Activated naive CD4-positive, alpha-beta T cell treated with anti-CD3 and anti-CD28 coated beads for 36 hours (primary cell): ENCODE measurements around the gene TMEM121. TPM values are rescaled to one million over a fixed set of nuclear protein-coding genes. Genes with fewer than 3 reads are reported as not detected.

Experiments used
- CTCF ChIA-PET: fragments of 350-600 bp; sonication (Branson Sonifier 250); formaldehyde crosslinking; loops from one replicate; lab custom pipeline; 2021; ENCODE audit warnings: antibody characterized with exemption; lab: Charles Lee
- DNase-seq: peaks from one replicate; pipeline ENCODE4 v3.0.0-alpha.2; 2020
- H3K27ac Mint-ChIP-seq: one replicate; pipeline ENCODE4 v1.8.0; 2021; ENCODE audit warnings: mild to moderate bottlenecking, mixed read lengths
- H3K27me3 Mint-ChIP-seq: one replicate; pipeline ENCODE4 v1.8.0; 2021; ENCODE audit warnings: low read depth, mixed read lengths
- H3K36me3 Mint-ChIP-seq: one replicate; pipeline ENCODE4 v1.8.0; 2021; ENCODE audit warnings: low read depth, mixed read lengths
- H3K4me1 Mint-ChIP-seq: one replicate; pipeline ENCODE4 v1.8.0; 2021; ENCODE audit warnings: low read depth, mixed read lengths
- H3K4me3 Mint-ChIP-seq: one replicate; pipeline ENCODE4 v1.8.0; 2021; ENCODE audit warnings: mild to moderate bottlenecking, moderate library complexity, mixed read lengths
- H3K9me3 Mint-ChIP-seq: one replicate; pipeline ENCODE4 v1.8.0; 2021; ENCODE audit warnings: mixed read lengths
- intact Hi-C: fragments of 100-400 bp; cut with micrococcal nuclease; formaldehyde crosslinking; loops from one replicate; pipeline ENCODE4 v1.15.1; 2023
- total RNA-seq, 2 experiments: library from RNA; stranded (reverse); gene quantifications; one replicate each; pipeline ENCODE4 v1.2.3, GENCODE V29; 2021

TMEM121 gene
- total RNA-seq, 2 experiments from 2014 or later: 6.5 to 9.3 TPM

DNA sequence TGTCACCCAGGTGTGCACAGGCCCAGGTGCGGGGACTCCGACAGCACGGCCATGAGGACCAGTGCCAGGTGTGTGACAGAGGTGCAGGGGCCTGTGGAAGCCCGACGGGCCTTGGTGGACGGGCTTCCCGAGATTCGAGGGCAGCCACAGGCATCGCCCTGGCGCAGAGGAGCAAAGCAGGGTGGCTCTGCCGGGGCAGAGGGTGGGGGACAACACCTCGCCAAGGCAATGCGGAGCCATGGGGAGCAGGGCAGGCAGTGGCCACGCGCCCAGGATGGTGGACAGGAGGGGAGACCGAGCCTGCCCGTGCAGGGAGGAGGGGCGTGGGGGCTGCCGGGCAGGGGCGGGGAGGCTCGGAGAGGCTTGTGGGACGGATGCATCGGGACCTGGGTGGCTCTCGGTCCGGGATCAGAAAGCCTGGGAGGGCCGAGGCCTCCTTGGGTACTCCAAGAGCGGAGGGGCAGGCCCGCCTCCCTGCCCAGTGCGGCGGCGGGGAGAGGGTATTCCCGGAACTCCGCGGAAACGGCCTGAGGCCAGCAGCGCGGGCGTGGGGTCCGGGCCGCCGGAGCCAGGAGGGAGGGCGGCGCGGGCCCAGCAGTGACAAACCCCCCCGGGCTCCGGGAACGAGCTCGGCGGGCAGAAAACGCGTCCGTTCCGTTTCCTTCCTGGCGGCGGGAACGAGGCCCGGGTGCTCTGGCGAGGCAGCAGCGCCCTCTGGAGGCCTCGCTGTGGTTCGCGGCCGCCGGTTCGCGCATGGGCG lies 1.6 kb downstream of the TMEM121 start:
- CTCF ChIA-PET: interaction anchor here (0.6 to 2.1 kb wide), 5 partner anchors 36 to 157 kb away, joined by 3 to 8 read pairs (median 4); no protein-coding TSS in a partner anchor
- peak; percentile 85 for DNase-seq
- Mint-ChIP-seq H3K4me1 (peaks cover 21% of the 10 kb centered on the region), H3K36me3 (peaks cover 2% of the 10 kb centered on the region), H3K27ac (no peak overlapping the region), H3K27me3 (peaks cover 9% of the 10 kb centered on the region), H3K9me3 (no peaks in the 10 kb centered on the region), H3K4me3 (peak overlapping the region; percentile 79)
- intact Hi-C loops: loop anchor here (1.0 kb wide), 4 partner anchors 37 to 157 kb away; partner anchors contain the start of gene TEDC1

DNA sequence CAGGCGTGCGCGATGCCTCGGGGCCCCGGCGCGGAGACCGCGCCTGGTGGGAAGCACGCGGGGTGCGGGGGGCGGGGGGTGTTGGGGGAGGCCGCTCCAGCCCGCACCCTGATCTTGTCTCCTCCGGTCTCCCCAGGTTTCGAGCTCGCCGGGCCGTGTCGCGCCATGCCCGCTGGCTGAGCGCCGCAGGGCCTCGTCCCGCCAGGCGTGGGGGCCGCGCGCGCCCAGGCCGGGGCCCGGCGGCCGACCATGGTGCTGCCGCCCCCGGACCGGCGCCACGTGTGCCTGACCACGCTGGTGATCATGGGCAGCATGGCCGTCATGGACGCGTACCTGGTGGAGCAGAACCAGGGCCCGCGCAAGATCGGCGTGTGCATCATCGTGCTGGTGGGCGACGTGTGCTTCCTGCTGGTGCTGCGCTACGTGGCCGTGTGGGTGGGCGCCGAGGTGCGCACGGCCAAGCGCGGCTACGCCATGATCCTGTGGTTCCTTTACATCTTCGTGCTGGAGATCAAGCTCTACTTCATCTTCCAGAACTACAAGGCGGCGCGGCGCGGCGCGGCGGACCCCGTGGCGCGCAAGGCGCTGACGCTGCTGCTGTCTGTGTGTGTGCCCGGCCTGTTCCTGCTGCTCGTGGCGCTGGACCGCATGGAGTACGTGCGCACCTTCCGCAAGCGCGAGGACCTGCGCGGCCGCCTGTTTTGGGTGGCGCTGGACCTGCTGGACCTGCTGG lies 2.4 kb downstream of the TMEM121 start:
- intact Hi-C loops: loop anchor here (1.0 kb wide), 3 partner anchors 37 to 157 kb away; partner anchors contain the start of gene TEDC1
- Mint-ChIP-seq H3K27ac (peak overlapping the region; percentile 85), H3K9me3 (no peaks in the 10 kb centered on the region), H3K4me3 (peak overlapping the region; percentile 80), H3K36me3 (peaks cover 2% of the 10 kb centered on the region), H3K27me3 (peaks cover 7% of the 10 kb centered on the region), H3K4me1 (peaks cover 21% of the 10 kb centered on the region)
- CTCF ChIA-PET: interaction anchor here (0.6 to 2.1 kb wide), 5 partner anchors 37 to 158 kb away, joined by 3 to 8 read pairs (median 4); no protein-coding TSS in a partner anchor
- DNase-seq: peak; percentile 26

DNA sequence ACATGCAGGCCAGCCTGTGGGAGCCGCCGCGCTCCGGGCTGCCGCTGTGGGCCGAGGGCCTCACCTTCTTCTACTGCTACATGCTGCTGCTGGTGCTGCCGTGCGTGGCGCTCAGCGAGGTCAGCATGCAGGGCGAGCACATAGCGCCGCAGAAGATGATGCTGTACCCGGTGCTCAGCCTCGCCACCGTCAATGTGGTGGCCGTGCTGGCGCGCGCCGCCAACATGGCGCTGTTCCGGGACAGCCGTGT lies 2.9 kb downstream of the TMEM121 start:
- Mint-ChIP-seq H3K27ac (peak overlapping the region; percentile 85), H3K4me3 (peak overlapping the region; percentile 80), H3K36me3 (peaks cover 2% of the 10 kb centered on the region), H3K27me3 (peaks cover 7% of the 10 kb centered on the region), H3K9me3 (no peaks in the 10 kb centered on the region), H3K4me1 (peaks cover 21% of the 10 kb centered on the region)
- CTCF ChIA-PET: interaction anchor here (1.4 to 1.6 kb wide), 2 partner anchors 48 to 111 kb away, joined by 4 read pairs; no protein-coding TSS in a partner anchor
- DNase-seq: no peak
- intact Hi-C loops: no loop called here

DNA sequence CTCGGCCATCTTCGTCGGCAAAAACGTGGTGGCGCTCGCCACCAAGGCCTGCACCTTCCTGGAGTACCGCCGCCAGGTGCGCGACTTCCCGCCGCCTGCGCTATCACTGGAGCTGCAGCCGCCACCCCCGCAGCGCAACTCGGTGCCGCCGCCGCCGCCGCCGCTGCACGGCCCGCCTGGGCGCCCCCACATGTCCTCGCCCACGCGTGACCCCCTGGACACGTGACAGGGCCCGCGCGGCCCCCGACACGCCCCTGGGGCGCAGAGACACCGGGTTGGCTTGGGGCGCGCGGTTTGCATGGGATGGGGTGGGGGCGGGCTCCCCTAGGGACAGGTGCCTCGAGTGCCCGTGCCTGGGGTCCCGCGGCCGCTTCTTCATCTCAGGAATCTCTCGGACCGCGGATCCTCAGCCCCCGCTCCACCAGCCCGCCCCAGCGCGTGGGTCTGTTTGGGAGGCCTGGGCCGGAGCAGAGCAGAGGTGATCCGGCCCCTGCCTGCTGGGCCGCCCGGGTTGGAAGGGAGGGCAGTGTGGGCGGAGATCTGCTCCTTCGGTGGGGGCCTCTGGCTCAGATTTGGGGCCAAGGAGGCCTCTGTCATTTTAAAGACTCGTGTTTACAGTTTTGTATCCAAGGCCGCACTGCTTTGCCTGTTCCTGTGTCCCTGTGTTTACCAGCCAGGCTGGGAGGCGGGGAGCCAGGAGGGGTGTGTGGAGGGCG lies 3.3 kb downstream of the TMEM121 start:
- peaks cover 21% of the 10 kb centered on the region for H3K4me1 Mint-ChIP-seq
- CTCF ChIA-PET: interaction anchor here (1.4 to 1.6 kb wide), 2 partner anchors 49 to 111 kb away, joined by 4 read pairs; no protein-coding TSS in a partner anchor
- H3K36me3 Mint-ChIP-seq: peaks cover 2% of the 10 kb centered on the region
- H3K27ac Mint-ChIP-seq: peak overlapping the region; percentile 85
- peak; percentile 56 for DNase-seq
- no peaks in the 10 kb centered on the region for H3K9me3 Mint-ChIP-seq
- intact Hi-C loops: no loop called here
- peaks cover 3% of the 10 kb centered on the region for H3K27me3 Mint-ChIP-seq
- peak overlapping the region; percentile 80 for H3K4me3 Mint-ChIP-seq

DNA sequence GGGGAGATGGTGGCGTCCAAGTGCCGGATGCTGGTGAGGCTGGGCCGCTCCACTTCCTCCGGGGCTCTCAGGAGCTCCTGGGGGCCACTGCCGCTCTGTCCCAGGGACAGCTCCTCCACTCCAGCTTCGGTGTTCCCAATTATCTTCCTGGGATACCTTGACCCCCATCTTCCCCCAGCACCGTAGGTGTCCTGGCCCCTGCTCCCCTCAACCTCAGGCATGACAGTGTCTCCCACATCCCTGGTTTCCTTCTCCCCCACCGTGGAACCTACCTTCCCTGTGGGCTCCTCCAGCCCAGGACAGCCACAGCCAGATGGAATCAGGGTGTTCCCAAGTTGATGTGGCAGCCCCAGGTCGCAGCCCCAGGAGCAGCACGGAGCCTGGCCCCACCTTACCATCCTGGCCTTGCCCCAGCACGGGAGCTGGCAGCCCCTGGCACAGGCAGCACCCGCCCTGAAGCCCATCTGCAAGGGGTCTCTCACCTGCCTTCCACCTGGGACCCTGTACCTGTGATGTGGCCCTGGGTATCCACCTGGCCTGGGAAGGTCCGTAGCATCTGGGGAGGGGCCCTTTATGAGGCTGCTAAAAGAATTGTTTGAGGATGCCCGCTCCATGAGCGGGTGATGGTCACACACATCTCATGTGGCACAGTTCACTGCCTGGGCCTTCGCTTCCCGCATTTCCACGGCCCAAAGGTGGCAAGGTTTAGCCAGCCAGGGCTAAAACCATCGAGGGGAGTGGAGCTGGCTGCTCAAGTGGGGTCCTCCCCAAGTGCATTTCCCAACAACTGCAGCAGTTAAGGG lies 4.1 kb downstream of the TMEM121 start:
- intact Hi-C loops: no loop called here
- CTCF ChIA-PET: no interaction called here
- Mint-ChIP-seq H3K4me3 (peak overlapping the region; percentile 67), H3K27me3 (peaks cover 3% of the 10 kb centered on the region), H3K27ac (peak overlapping the region; percentile 63), H3K9me3 (no peaks in the 10 kb centered on the region), H3K36me3 (peaks cover 2% of the 10 kb centered on the region), H3K4me1 (peaks cover 21% of the 10 kb centered on the region)
- DNase-seq: no peak

DNA sequence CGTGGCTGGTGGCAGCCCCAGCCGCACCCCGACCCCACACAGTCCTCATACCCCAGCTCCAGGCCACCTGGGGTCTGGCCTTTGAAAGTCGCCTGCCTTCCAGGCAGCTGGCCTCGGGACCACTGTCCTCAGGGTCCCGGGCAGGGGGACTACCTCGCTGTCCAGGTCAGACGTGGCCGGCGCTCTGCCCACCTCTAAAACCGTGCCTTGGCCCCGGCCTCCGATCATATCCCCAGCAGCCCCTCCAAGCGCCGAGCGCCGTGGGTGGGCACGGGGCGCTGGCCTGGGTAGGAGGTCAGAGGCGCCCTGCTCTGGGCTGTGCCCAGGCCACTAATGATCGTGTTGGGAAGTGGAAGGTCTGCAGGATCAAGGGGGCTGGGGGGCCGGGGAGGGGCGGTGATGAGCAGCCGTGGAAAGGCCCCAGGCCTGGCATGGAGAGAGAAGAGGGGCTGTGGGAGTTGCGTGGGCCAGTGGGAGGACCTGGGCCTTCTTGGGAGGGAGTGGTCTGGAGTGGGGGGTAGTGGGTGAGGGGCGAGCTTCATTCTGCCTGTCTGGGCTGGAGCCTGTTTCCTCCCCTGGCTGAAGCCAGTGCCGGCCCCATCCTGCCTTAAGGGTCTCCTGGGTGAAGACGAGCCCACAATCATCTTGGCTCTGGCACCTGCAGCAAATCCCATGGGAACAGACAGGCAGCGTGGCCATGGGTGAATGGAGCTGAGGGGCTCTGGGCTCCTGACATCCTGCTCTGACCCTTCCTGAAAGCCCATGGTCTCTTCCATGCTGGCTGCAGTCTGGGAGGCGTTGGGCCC lies 4.9 kb downstream of the TMEM121 start:
- no peak for DNase-seq
- peaks cover 21% of the 10 kb centered on the region for H3K4me1 Mint-ChIP-seq
- H3K27me3 Mint-ChIP-seq: no peaks in the 10 kb centered on the region
- CTCF ChIA-PET: no interaction called here
- H3K36me3 Mint-ChIP-seq: peaks cover 2% of the 10 kb centered on the region
- H3K4me3 Mint-ChIP-seq: peak overlapping the region; percentile 67
- H3K27ac Mint-ChIP-seq: no peak overlapping the region
- intact Hi-C loops: no loop called here
- H3K9me3 Mint-ChIP-seq: no peaks in the 10 kb centered on the region

DNA sequence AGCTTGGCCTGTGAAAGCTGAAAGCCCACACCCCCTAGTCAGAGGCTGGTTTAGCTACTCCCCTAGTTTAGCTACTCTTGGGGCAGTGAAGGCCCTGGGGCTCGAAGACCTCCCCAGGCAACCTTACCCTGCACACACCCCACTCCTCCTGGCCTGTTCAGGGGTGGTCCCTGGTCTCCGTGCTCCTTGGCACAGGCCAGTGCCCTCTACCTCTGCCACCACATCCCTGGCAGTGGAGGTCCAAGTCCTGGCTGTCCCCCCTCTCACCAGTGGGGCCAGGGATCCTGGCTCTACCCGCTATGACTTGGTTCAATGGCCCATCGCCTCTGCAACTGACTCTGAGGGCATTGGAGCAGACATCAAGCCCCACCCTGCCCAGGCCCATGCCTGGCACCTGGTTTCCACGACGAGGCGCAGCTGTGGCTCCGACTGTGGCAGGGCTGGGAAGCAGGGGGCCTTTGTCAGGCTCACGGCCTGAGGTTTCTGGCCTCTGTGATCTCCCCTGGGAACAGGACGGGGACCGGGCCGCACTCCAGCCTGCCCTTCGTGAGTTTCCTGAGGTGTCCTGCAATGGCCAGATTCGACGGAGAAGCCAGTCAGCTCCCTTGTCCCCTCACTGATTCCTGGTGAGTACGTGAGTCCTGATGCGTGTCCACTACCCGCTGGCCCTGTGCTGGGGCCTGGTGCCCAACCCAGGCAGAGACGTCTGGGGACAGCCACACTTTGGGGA lies 5.7 kb downstream of the TMEM121 start:
- no peak for DNase-seq
- Mint-ChIP-seq H3K36me3 (peaks cover 2% of the 10 kb centered on the region), H3K4me1 (peaks cover 19% of the 10 kb centered on the region), H3K4me3 (no peak overlapping the region), H3K27me3 (no peaks in the 10 kb centered on the region), H3K27ac (peak overlapping the region; percentile 40), H3K9me3 (no peaks in the 10 kb centered on the region)
- CTCF ChIA-PET: no interaction called here
- intact Hi-C loops: no loop called here

DNA sequence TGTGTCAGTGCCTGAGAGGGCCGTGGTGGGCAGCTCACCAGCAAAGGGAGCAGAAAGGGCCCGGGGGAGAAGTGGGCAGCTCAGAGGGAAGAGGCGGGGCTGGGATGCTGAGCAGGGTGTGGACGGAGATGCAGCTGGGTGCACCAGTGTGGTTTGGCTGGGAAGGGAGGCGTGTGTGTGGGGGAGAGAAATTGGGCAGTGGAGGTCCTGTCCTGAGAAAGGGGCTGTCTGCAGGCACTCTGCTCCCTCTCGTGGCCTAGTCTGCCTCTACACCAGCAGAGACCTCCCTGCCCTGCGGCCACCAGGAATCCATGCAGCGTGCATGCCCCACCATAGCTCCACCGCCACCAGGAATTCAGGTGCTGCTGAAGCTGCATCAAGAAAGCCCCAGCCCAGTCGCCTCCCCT lies 6.4 kb downstream of the TMEM121 start:
- Mint-ChIP-seq H3K27ac (no peak overlapping the region), H3K4me1 (peaks cover 13% of the 10 kb centered on the region), H3K4me3 (no peak overlapping the region), H3K9me3 (no peaks in the 10 kb centered on the region), H3K27me3 (no peaks in the 10 kb centered on the region), H3K36me3 (no peaks in the 10 kb centered on the region)
- CTCF ChIA-PET: no interaction called here
- intact Hi-C loops: no loop called here
- no peak for DNase-seq

DNA sequence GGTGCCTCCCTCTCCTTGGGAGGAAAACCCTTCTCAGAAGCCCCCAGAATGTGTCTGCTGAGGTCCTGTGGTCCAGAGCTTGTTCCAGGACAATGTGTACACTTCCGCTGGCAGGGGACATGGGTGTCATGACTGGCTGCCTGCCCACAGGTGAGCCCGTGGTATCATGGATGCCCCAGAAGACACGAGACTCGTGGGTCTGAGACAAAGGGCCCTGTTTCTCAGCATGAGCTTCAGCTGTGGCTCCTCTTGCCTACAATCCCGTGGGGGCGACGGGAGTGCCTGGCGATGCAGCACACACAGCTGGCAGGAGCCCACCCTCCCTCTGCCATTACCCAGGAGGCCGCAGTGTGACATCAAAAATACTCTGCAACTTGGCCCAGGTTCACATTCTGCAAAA lies 7.0 kb downstream of the TMEM121 start:
- H3K9me3 Mint-ChIP-seq: no peaks in the 10 kb centered on the region
- peaks cover 11% of the 10 kb centered on the region for H3K4me1 Mint-ChIP-seq
- no peak for DNase-seq
- no peaks in the 10 kb centered on the region for H3K36me3 Mint-ChIP-seq
- no peaks in the 10 kb centered on the region for H3K27me3 Mint-ChIP-seq
- CTCF ChIA-PET: no interaction called here
- H3K4me3 Mint-ChIP-seq: no peak overlapping the region
- intact Hi-C loops: no loop called here
- no peak overlapping the region for H3K27ac Mint-ChIP-seq

DNA sequence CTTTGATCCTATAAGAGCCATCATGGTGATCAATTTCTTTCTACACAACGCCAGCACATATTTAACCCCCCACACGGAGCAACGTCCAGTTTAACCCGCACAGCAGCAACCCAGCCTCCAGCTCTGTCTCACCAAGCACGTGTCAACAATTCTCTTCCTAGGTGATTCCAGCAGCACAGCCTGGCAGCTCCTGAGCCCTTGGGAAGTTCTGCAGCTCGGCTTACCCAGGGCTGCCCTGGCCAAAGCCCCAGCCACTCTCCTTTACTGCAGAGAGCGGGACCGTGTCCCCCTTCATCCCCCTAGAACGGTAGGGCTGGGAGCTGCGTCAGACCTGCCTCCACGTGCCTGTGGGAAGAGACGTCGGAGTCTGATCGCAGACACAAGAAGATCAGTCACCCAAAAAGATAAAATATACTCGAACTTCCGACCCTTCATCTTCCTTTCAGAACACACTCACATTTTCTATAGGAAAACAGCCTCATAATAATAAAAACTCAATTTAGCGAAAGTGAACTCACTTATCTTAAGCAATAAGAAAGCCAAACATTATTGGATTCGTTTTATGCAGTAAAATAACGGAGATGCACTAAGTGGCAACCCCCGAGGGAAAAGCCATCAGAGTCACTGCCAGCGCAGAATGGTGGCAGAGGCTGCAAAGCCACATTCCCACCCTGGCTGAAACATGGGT lies 7.6 kb downstream of the TMEM121 start:
- Mint-ChIP-seq H3K27me3 (no peaks in the 10 kb centered on the region), H3K27ac (no peak overlapping the region), H3K4me3 (no peak overlapping the region)

More for the DNA sequence above, 7.6 kb downstream of the TMEM121 start:
- intact Hi-C loops: no loop called here
- no peak for DNase-seq
- H3K4me1 Mint-ChIP-seq: peaks cover 9% of the 10 kb centered on the region
- CTCF ChIA-PET: no interaction called here
- H3K36me3 Mint-ChIP-seq: no peaks in the 10 kb centered on the region
- H3K9me3 Mint-ChIP-seq: no peaks in the 10 kb centered on the region
